HepG2 (cell line): ENCODE results near the gene GCSAM. TPM values are rescaled to one million over a fixed set of nuclear protein-coding genes. Genes with fewer than 3 reads are reported as not detected.
A peak's percentile ranks its signal among the peaks of the same experiment; 100 is the strongest.

Experiments used
- FLYWCH1 ChIP-seq: sonication (generic); formaldehyde crosslinking; IDR thresholded peaks from 2 replicates; pipeline ENCODE4 v1.8.1; 2023; ENCODE audit warnings: mild to moderate bottlenecking, missing genetic modification reagents
- FOSL2 ChIP-seq: sonication (generic); formaldehyde crosslinking; IDR thresholded peaks from 2 replicates; pipeline ENCODE4 v1.4.0; 2020; ENCODE audit warnings: missing genetic modification reagents
- POGZ ChIP-seq: sonication (generic); formaldehyde crosslinking; IDR thresholded peaks from 2 replicates; pipeline ENCODE4 v1.4.0; 2020; ENCODE audit warnings: mild to moderate bottlenecking, missing genetic modification reagents
- SOX5 ChIP-seq: IDR thresholded peaks from 2 replicates; pipeline ENCODE4 v1.6.1; 2016; ENCODE audit warnings: borderline replicate concordance
- SP2 ChIP-seq: sonication (generic); formaldehyde crosslinking; IDR thresholded peaks from 2 replicates; pipeline ENCODE4 v1.5.1; 2020; ENCODE audit warnings: mild to moderate bottlenecking, missing genetic modification reagents
- THYN1 ChIP-seq: sonication (generic); formaldehyde crosslinking; IDR thresholded peaks from 2 replicates; pipeline ENCODE4 v1.8.1; 2023; ENCODE audit warnings: low read depth, mild to moderate bottlenecking, moderate library complexity, missing genetic modification reagents, borderline replicate concordance
- ZNF121 ChIP-seq: sonication (generic); formaldehyde crosslinking; IDR thresholded peaks from 2 replicates; pipeline ENCODE4 v1.5.0; 2020; ENCODE audit warnings: mild to moderate bottlenecking, missing genetic modification reagents
- ZNF251 ChIP-seq: sonication (generic); formaldehyde crosslinking; IDR thresholded peaks from 2 replicates; pipeline ENCODE4 v1.9.0; 2021; ENCODE audit warnings: mild to moderate bottlenecking, missing genetic modification reagents
- ZNF30 ChIP-seq: sonication (generic); formaldehyde crosslinking; IDR thresholded peaks from 2 replicates; pipeline ENCODE4 v1.5.0; 2020; ENCODE audit warnings: mild to moderate bottlenecking, missing genetic modification reagents
- ZNF501 ChIP-seq: sonication (generic); formaldehyde crosslinking; IDR thresholded peaks from 2 replicates; pipeline ENCODE4 v1.5.1; 2020; ENCODE audit warnings: mild to moderate bottlenecking, moderate library complexity, missing genetic modification reagents
- ZNF547 ChIP-seq: sonication (generic); formaldehyde crosslinking; IDR thresholded peaks from 2 replicates; pipeline ENCODE4 v1.5.1; 2020; ENCODE audit warnings: mild to moderate bottlenecking, missing genetic modification reagents
- ZNF563 ChIP-seq: sonication (generic); formaldehyde crosslinking; IDR thresholded peaks from 2 replicates; pipeline ENCODE4 v1.8.0; 2022; ENCODE audit warnings: mild to moderate bottlenecking, moderate library complexity, missing genetic modification reagents
- polyA plus RNA-seq, 8 experiments: library from polyadenylated mRNA; depleted of rRNA in 3 of 8; stranded (reverse) in 7 of 8; unstranded in 1 of 8; fragments of >200 nt; fragmentation: Illumina TruSeq in 4 of 8; extraction: Trizol in 4 of 8; gene quantifications; 2 replicates each; pipeline versions ENCODE4 v1.2.1 to v1.2.3, GENCODE V29; 2011 to 2016; ENCODE audit warnings: low read depth in 4 of 8, missing spikeins in 1 of 8, mixed read lengths in 1 of 8; ENCODE audit not compliant: insufficient read depth in 1 of 8
- total RNA-seq, 5 experiments: library from RNA; depleted of rRNA; stranded (reverse); fragments of >200 nt; fragmentation: Illumina TruSeq; extraction: Trizol; gene quantifications; 2 replicates each; pipeline ENCODE4 v1.2.3, GENCODE V29; 2016; ENCODE audit warnings: low read depth in 1 of 5
- TF ChIP-seq, protein P1 (sequence below): sonication (generic); formaldehyde crosslinking; IDR thresholded peaks from 2 replicates; pipeline ENCODE4 v1.5.1; 2020; ENCODE audit warnings: missing genetic modification reagents, mild to moderate bottlenecking, borderline replicate concordance
- TF ChIP-seq, protein P2 (sequence below): sonication (generic); formaldehyde crosslinking; IDR thresholded peaks from 2 replicates; pipeline ENCODE4 v1.5.1; 2020; ENCODE audit warnings: mild to moderate bottlenecking, missing genetic modification reagents, moderate library complexity
- TF ChIP-seq, protein P3 (sequence below): sonication (generic); formaldehyde crosslinking; IDR thresholded peaks from 2 replicates; pipeline ENCODE4 v1.5.1; 2020; ENCODE audit warnings: missing genetic modification reagents, mild to moderate bottlenecking, borderline replicate concordance
- TF ChIP-seq, protein P4 (sequence below): sonication (generic); formaldehyde crosslinking; IDR thresholded peaks from 2 replicates; pipeline ENCODE4 v1.4.0; 2020; ENCODE audit warnings: missing genetic modification reagents

The GCSAM gene
- total and polyA plus RNA-seq, 2 of the 13 experiments (the other 11 are each of a cell fraction or from before 2014, with no cell fraction given), result not detected

DNA sequence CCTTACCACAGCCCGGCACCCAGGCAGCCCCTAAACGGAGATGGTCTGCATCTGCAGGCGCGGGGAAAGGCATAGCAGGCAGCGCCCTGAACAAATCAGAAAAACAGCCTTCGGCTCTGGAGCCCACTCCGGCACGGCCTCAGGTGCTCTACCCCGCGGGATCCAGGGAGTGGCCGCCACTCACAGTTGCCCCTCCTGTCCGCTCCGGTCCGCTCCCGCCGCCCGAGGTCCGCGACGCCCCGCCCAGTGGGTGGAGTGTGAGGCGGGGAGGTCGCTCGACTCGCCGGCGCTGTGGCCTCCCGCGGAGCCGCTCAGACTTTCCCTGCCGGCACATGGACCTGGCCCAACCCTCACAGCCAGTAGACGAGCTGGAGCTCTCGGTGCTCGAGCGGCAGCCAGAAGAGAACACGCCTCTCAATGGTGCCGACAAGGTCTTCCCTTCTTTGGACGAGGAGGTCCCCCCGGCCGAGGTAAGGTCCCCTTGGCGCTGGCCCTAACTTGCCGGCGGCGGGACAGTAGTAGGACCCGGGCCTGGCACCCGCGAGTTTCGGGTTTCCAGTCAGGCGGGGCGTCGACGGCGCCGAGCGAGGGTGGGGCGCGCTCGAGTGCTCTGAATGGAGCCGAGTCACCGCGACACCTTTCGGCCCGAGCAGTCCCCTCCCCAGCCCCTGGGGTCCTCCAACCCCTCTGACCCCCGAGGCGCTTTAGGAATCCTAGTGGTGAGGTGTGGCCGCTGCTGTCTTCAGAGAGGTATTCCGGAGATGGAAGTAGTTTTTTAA, 46.8 kb downstream of the GCSAM start, which contains the start of gene C3orf52 (continued):
- TF ChIP-seq, protein P1, sequence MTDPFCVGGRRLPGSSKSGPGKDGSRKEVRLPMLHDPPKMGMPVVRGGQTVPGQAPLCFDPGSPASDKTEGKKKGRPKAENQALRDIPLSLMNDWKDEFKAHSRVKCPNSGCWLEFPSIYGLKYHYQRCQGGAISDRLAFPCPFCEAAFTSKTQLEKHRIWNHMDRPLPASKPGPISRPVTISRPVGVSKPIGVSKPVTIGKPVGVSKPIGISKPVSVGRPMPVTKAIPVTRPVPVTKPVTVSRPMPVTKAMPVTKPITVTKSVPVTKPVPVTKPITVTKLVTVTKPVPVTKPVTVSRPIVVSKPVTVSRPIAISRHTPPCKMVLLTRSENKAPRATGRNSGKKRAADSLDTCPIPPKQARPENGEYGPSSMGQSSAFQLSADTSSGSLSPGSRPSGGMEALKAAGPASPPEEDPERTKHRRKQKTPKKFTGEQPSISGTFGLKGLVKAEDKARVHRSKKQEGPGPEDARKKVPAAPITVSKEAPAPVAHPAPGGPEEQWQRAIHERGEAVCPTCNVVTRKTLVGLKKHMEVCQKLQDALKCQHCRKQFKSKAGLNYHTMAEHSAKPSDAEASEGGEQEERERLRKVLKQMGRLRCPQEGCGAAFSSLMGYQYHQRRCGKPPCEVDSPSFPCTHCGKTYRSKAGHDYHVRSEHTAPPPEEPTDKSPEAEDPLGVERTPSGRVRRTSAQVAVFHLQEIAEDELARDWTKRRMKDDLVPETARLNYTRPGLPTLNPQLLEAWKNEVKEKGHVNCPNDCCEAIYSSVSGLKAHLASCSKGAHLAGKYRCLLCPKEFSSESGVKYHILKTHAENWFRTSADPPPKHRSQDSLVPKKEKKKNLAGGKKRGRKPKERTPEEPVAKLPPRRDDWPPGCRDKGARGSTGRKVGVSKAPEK, result no peak
- TF ChIP-seq, protein P2, sequence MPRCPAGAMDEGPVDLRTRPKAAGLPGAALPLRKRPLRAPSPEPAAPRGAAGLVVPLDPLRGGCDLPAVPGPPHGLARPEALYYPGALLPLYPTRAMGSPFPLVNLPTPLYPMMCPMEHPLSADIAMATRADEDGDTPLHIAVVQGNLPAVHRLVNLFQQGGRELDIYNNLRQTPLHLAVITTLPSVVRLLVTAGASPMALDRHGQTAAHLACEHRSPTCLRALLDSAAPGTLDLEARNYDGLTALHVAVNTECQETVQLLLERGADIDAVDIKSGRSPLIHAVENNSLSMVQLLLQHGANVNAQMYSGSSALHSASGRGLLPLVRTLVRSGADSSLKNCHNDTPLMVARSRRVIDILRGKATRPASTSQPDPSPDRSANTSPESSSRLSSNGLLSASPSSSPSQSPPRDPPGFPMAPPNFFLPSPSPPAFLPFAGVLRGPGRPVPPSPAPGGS, result peak; percentile 85
- TF ChIP-seq ZNF121 (CRISPR knock-in tag), result 0 out of 2 replicates have a peak, but pooled peaks have one; percentile 38
- TF ChIP-seq, protein P3, sequence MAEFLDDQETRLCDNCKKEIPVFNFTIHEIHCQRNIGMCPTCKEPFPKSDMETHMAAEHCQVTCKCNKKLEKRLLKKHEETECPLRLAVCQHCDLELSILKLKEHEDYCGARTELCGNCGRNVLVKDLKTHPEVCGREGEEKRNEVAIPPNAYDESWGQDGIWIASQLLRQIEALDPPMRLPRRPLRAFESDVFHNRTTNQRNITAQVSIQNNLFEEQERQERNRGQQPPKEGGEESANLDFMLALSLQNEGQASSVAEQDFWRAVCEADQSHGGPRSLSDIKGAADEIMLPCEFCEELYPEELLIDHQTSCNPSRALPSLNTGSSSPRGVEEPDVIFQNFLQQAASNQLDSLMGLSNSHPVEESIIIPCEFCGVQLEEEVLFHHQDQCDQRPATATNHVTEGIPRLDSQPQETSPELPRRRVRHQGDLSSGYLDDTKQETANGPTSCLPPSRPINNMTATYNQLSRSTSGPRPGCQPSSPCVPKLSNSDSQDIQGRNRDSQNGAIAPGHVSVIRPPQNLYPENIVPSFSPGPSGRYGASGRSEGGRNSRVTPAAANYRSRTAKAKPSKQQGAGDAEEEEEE (CRISPR knock-in tag), result no peak
- TF ChIP-seq SP2 (CRISPR knock-in tag), result no peak
- TF ChIP-seq ZNF501 (CRISPR knock-in tag), result peak; percentile 81
- 0 out of 2 replicates have a peak, but pooled peaks have one; percentile 18 for TF ChIP-seq THYN1
- peak; percentile 85; the same call in 1 of the 2 replicates for TF ChIP-seq ZNF563
- no peak for TF ChIP-seq FLYWCH1
- no peak for TF ChIP-seq ZNF251
- peak; percentile 23; the same call in 1 of the 2 replicates for TF ChIP-seq SOX5 (CRISPR knock-in tag)
- TF ChIP-seq ZNF30 (CRISPR knock-in tag), result 0 out of 2 replicates have a peak, but pooled peaks have one; percentile 52
- TF ChIP-seq POGZ (CRISPR knock-in tag), result no peak; the same call in 1 of the 2 replicates
- TF ChIP-seq, protein P4, sequence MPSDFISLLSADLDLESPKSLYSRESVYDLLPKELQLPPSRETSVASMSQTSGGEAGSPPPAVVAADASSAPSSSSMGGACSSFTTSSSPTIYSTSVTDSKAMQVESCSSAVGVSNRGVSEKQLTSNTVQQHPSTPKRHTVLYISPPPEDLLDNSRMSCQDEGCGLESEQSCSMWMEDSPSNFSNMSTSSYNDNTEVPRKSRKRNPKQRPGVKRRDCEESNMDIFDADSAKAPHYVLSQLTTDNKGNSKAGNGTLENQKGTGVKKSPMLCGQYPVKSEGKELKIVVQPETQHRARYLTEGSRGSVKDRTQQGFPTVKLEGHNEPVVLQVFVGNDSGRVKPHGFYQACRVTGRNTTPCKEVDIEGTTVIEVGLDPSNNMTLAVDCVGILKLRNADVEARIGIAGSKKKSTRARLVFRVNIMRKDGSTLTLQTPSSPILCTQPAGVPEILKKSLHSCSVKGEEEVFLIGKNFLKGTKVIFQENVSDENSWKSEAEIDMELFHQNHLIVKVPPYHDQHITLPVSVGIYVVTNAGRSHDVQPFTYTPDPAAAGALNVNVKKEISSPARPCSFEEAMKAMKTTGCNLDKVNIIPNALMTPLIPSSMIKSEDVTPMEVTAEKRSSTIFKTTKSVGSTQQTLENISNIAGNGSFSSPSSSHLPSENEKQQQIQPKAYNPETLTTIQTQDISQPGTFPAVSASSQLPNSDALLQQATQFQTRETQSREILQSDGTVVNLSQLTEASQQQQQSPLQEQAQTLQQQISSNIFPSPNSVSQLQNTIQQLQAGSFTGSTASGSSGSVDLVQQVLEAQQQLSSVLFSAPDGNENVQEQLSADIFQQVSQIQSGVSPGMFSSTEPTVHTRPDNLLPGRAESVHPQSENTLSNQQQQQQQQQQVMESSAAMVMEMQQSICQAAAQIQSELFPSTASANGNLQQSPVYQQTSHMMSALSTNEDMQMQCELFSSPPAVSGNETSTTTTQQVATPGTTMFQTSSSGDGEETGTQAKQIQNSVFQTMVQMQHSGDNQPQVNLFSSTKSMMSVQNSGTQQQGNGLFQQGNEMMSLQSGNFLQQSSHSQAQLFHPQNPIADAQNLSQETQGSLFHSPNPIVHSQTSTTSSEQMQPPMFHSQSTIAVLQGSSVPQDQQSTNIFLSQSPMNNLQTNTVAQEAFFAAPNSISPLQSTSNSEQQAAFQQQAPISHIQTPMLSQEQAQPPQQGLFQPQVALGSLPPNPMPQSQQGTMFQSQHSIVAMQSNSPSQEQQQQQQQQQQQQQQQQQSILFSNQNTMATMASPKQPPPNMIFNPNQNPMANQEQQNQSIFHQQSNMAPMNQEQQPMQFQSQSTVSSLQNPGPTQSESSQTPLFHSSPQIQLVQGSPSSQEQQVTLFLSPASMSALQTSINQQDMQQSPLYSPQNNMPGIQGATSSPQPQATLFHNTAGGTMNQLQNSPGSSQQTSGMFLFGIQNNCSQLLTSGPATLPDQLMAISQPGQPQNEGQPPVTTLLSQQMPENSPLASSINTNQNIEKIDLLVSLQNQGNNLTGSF, result peak; percentile 75; the same call in 1 of the 2 replicates
- TF ChIP-seq ZNF547 (CRISPR knock-in tag), result peak; percentile 79; the same call in 1 of the 2 replicates
- TF ChIP-seq FOSL2 (CRISPR knock-in tag), result peak; percentile 32; the same call in 1 of the 2 replicates
